ENCODE results near the gene OR10H1. TPM values are rescaled to one million over a fixed set of nuclear protein-coding genes. Genes with fewer than 3 reads are reported as not detected.

OR10H1 gene
- total and polyA plus RNA-seq, 9 of the 15 experiments (the other 6 are each of a cell fraction or from before 2014, with no cell fraction given), result not detected

DNA sequence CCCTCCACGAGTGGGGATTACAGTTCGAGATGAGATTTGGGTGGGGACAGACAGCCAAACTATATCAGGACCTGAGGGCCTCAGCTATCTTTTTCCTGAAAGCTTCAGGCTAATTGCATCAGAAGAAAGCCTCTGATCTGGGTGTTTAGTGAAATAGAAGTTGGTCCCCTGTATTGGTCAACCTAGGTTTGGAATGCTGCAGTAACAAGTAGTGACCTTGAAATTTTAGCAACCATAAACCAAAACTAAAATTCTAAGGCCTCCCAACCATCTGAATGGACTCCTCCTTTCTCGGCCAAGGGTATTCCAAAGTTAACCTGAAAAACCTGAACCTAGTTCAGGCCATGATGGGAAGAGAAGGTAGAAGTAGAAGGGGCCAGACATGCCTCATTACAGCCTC, 34.9 kb upstream of the OR10H1 start:
- H3K4me3 ChIP-seq, result no peak overlapping the region
- ATAC-seq (no peak), DNase-seq (ENCODE audit: extremely low read depth in 1 of 4, low spot score in 3 of 4) (no peak), FAIRE-seq (no peak)
- peaks cover 3 to 4% of the 10 kb centered on the region in 2 experiments; a peak in 3 of 5 replicates for H3K4me1 ChIP-seq (replicated peaks in 1 of 2; ENCODE audit: control insufficient read depth in 2 of 2, insufficient read depth in 2 of 2, low read length in 2 of 2)
- in situ Hi-C loops (cut with MboI), result no loop called here
- no peak overlapping the region for H2AFZ ChIP-seq (ENCODE audit: low read depth, low read length)
- H3K27me3 ChIP-seq (ENCODE audit: control insufficient read depth in 2 of 2, insufficient read depth in 2 of 2, low read length in 2 of 2), result no peaks in the 10 kb centered on the region
- H3K9me1 ChIP-seq (ENCODE audit: control insufficient read depth, insufficient read depth, low read length), result no peaks in the 10 kb centered on the region
- TF ChIP-seq ZKSCAN3 (CRISPR knock-in tag; IDR thresholded peaks at IDR 0.05), result no peak
- peak; percentile 91 for TF ChIP-seq ZNF12 (CRISPR knock-in tag; IDR thresholded peaks at IDR 0.05)
- no peak for TF ChIP-seq TCF15 (CRISPR knock-in tag; IDR thresholded peaks at IDR 0.05)
- no peak for TF ChIP-seq MECOM (CRISPR knock-in tag; IDR thresholded peaks at IDR 0.05)
- TF ChIP-seq MYBL2 (IDR thresholded peaks at IDR 0.05; ENCODE audit: low read depth), result no peak
- no peak for TF ChIP-seq MYBL2 (CRISPR knock-in tag; IDR thresholded peaks at IDR 0.05; ENCODE audit: borderline replicate concordance)
- TF ChIP-seq ZNF354B (CRISPR knock-in tag; IDR thresholded peaks at IDR 0.05), result no peak
- no peak overlapping the region for H3K9ac ChIP-seq (ENCODE audit: insufficient read depth in 1 of 2, low read depth in 2 of 2, low read length in 2 of 2)
- WGBS (ENCODE audit: insufficient coverage, low coverage, missing lambda C conversion rate), result 22% methylated on average over 3 of the region's 3 CpGs
- intact Hi-C loops (cut with micrococcal nuclease), result no loop called here
- no peak overlapping the region for H3K27ac ChIP-seq (ENCODE audit: extremely low read depth, low read depth, low read length)
- ChIA-PET CTCF (ENCODE audit: low intra/inter-chr PET ratio) (no interaction called here), POLR2A (interaction anchor here (0.6 kb wide), 1 partner anchor 71 kb away, joined by 3 read pairs; no protein-coding TSS in a partner anchor)
- no peak overlapping the region for H3K4me2 ChIP-seq (ENCODE audit: insufficient read depth, low read length)
- BruUV-seq (replicated peaks), result no TSS peak
- H3K9me3 ChIP-seq (replicated peaks; ENCODE audit: control insufficient read depth, insufficient read depth, low read depth, low read length), result no peaks in the 10 kb centered on the region
- no peaks in the 10 kb centered on the region for H4K20me1 ChIP-seq (replicated peaks; ENCODE audit: control insufficient read depth, insufficient read depth, low read length)
- no peaks in the 10 kb centered on the region for H3K79me2 ChIP-seq (ENCODE audit: control insufficient read depth, insufficient read depth, low read length)
- H3K36me3 ChIP-seq (ENCODE audit: control insufficient read depth, insufficient read depth, low read length), result no peaks in the 10 kb centered on the region

DNA sequence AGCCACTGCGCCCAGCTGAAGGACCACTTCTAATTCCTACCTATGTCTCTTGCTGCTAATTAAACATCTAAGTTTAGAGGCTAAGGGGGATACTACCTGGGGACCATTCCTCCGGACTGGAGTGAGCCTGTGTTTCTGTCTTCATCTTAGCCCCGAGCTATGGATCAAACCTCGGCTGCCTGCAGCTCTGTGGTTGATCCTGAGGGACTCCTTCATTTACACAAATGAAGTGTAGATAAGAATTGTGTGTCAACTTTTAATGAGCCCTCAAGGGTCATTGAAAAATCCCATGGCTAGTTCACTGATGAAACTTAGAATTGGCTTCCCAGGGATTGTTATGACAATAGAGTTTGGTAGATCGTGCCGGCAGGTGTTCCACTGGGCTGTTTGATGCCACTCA, 31.5 kb upstream of the OR10H1 start:
- Histone ChIP-seq H3K4me3 (no peak overlapping the region), H3K27me3 (ENCODE audit: control insufficient read depth in 2 of 2, insufficient read depth in 2 of 2, low read length in 2 of 2) (no peaks in the 10 kb centered on the region), H2AFZ (ENCODE audit: low read depth, low read length) (no peak overlapping the region), H3K4me2 (ENCODE audit: insufficient read depth, low read length) (no peak overlapping the region), H3K9ac (ENCODE audit: insufficient read depth in 1 of 2, low read depth in 2 of 2, low read length in 2 of 2) (no peak overlapping the region), H3K36me3 (ENCODE audit: control insufficient read depth, insufficient read depth, low read length) (no peaks in the 10 kb centered on the region), H4K20me1 (replicated peaks; ENCODE audit: control insufficient read depth, insufficient read depth, low read length) (no peaks in the 10 kb centered on the region), H3K9me1 (ENCODE audit: control insufficient read depth, insufficient read depth, low read length) (no peaks in the 10 kb centered on the region), H3K4me1 (replicated peaks in 1 of 2; ENCODE audit: control insufficient read depth in 2 of 2, insufficient read depth in 2 of 2, low read length in 2 of 2) (peaks cover 10 to 24% of the 10 kb centered on the region in 2 experiments), H3K27ac (ENCODE audit: extremely low read depth, low read depth, low read length) (no peak overlapping the region), H3K9me3 (replicated peaks; ENCODE audit: control insufficient read depth, insufficient read depth, low read depth, low read length) (no peaks in the 10 kb centered on the region), H3K79me2 (ENCODE audit: control insufficient read depth, insufficient read depth, low read length) (no peaks in the 10 kb centered on the region)
- intact Hi-C loops (cut with micrococcal nuclease) (loop anchor here (10.0 kb wide), 1 partner anchor 338 kb away; the partner anchor contains the start of gene FAM32A), in situ Hi-C loops (cut with MboI) (no loop called here)
- ChIA-PET CTCF (ENCODE audit: low intra/inter-chr PET ratio) (no interaction called here), POLR2A (no interaction called here)
- no peak for FAIRE-seq
- no peak for ATAC-seq
- DNase-seq (ENCODE audit: extremely low read depth in 1 of 4, low spot score in 3 of 4), result no peak
- TF ChIP-seq THRB (CRISPR knock-in tag; conservative IDR thresholded peaks at IDR 0.05) (no peak), NFXL1 (CRISPR knock-in tag; IDR thresholded peaks at IDR 0.05) (no peak), PYGO2 (tag; IDR thresholded peaks at IDR 0.05) (no peak), SMC3 (conservative IDR thresholded peaks at IDR 0.05; ENCODE audit: insufficient read depth, low read depth, low read length) (no peak), NCOA2 (IDR thresholded peaks at IDR 0.05; ENCODE audit: partially characterized antibody in 2 of 2) (no peak), SRSF7 (optimal IDR thresholded peaks at IDR 0.05; ENCODE audit: low read depth, low read length) (no peak), PTTG1 (tag; IDR thresholded peaks at IDR 0.05; ENCODE audit: low read depth) (no peak), LARP7 (IDR thresholded peaks at IDR 0.05) (no peak)
- TF ChIP-seq, protein P1, sequence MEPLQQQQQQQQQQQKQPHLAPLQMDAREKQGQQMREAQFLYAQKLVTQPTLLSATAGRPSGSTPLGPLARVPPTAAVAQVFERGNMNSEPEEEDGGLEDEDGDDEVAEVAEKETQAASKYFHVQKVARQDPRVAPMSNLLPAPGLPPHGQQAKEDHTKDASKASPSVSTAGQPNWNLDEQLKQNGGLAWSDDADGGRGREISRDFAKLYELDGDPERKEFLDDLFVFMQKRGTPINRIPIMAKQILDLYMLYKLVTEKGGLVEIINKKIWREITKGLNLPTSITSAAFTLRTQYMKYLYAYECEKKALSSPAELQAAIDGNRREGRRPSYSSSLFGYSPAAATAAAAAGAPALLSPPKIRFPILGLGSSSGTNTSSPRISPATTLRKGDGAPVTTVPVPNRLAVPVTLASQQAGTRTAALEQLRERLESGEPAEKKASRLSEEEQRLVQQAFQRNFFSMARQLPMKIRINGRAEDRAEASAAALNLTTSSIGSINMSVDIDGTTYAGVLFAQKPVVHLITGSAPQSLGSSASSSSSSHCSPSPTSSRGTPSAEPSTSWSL (CRISPR knock-in tag; IDR thresholded peaks at IDR 0.05; ENCODE audit: borderline replicate concordance), result no peak
- BruUV-seq (replicated peaks), result no TSS peak
- 62% methylated on average over 6 of the region's 6 CpGs for WGBS (ENCODE audit: insufficient coverage, low coverage, missing lambda C conversion rate)
